ENCODE results near the gene DPRX.
"Not testable (repeated sequence)": the region's sequence is repeated elsewhere in the genome, so short reads cannot be mapped to it uniquely, and the experiment has no call there.

The DPRX gene

GRCh38 chr19:53647350-53647749, 15.6 kb downstream of the DPRX start:
- no peak for DNase-seq

GRCh38 chr19:53647792-53648191, 16.0 kb downstream of the DPRX start:
- DNase-seq = no peak

- DNase-seq = no peak
Observed at GRCh38 chr19:53649746-53650593, 18.2 kb downstream of the DPRX start.

GRCh38 chr19:53652476-53652875, 20.7 kb downstream of the DPRX start:
- no peak for DNase-seq

GRCh38 chr19:53655042-53655665, 23.4 kb downstream of the DPRX start:
- no peak for DNase-seq

GRCh38 chr19:53657330-53657729, 25.5 kb downstream of the DPRX start:
- no peak for DNase-seq

GRCh38 chr19:53657778-53658177, 26.0 kb downstream of the DPRX start:
- no peak for DNase-seq

GRCh38 chr19:53659292-53659691, 27.5 kb downstream of the DPRX start:
- DNase-seq = no peak

GRCh38 chr19:53660584-53660983, 28.8 kb downstream of the DPRX start:
- no peak for DNase-seq

- DNase-seq = no peak
Observed at GRCh38 chr19:53662209-53662608, 30.4 kb downstream of the DPRX start.

GRCh38 chr19:53664152-53664551, 32.4 kb downstream of the DPRX start:
- no peak for DNase-seq

- DNase-seq = no peak
Observed at GRCh38 chr19:53664760-53665159, 33.0 kb downstream of the DPRX start.

GRCh38 chr19:53666331-53666730, 34.5 kb downstream of the DPRX start:
- DNase-seq = not testable (repeated sequence)

GRCh38 chr19:53668804-53669203, 37.0 kb downstream of the DPRX start:
- DNase-seq = not testable (repeated sequence)

GRCh38 chr19:53670345-53670744, 38.5 kb downstream of the DPRX start:
- no peak for DNase-seq

- no peak for DNase-seq
Observed at GRCh38 chr19:53671663-53672062, 39.9 kb downstream of the DPRX start.

Measured in MV-4-11 (cell line).